GM11168 (cell line): ENCODE data around the gene RBPJ.

Experiments used
- in situ Hi-C: fragments of 300-500 bp; cut with MboI; formaldehyde crosslinking; loops from one replicate; pipeline ENCODE4 v1.12.0; 2022; ENCODE audit warnings: low sequenced_read_pairs; ENCODE audit not compliant: unreplicated experiment

The RBPJ gene

GRCh38 chr4:26300314-26301307 is 20.2 kb upstream of the RBPJ start:
- in situ Hi-C loops = no loop called here

- in situ Hi-C loops = no loop called here
These were observed 18.5 kb upstream of the RBPJ start for GRCh38 chr4:26302031-26302899.

GRCh38 chr4:26303008-26303407 is 17.8 kb upstream of the RBPJ start:
- in situ Hi-C loops = no loop called here

- in situ Hi-C loops = no loop called here
These were observed 13.6 kb upstream of the RBPJ start for GRCh38 chr4:26307037-26307800.

DNA sequence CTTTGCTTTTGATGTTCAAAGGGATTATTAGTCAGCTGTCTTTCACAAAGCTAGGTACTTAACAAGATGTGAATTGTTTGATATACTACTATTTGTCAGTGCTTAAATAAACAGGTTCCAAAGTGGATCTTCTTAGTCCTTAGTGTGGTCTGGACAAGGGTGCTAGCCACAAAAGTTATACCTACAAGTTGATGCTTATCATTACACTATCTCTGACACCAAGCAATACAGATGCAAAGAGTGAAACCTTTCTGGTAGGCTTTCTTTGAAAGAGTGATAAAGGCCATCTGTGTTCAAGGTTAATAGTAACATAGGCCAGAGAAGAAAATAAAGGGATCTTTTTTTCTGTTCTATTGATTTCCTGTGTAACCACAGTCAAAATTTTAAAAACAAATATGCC is 12.2 kb upstream of the RBPJ start:
- in situ Hi-C loops = no loop called here

DNA sequence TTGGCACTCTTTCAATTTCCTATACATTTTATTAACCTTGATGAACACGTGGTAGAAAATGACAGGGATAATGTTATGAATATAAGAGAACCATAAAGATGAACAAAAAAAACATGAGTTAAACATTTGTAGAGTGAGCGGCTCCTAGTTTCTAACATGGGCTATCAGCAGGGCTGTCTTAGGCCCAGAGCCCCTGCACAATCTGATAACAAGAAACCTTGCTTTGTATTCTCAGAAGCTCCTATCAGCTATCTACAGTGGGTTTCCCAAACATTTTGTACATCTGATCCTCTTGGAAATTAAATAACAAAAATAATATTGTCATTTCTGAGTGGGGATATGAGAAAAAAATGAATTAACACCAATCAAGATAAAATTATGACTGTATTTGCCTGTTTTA is 10.6 kb upstream of the RBPJ start:
- in situ Hi-C loops = loop anchor here (10.0 kb wide), 1 partner anchor 235 kb away; no protein-coding TSS in a partner anchor

DNA sequence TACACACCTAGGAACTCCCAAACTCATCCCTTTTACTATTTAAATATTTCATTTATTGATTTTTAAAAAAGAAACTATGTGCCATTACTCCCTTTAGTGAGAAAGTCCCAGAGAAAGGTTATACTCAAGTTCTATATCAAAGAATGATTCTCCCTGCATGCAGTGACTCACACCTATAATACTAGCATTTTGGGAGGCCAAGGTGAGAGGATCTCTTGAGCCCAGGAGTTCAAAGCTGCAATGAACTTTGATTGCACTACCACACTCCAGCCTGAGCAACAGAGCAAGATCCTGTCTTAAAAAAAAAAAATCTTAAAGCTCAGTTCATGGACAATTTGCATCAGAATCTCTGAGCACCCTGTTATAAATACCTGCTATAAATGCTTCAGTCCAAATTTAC is 9.2 kb upstream of the RBPJ start:
- in situ Hi-C loops = loop anchor here (10.0 kb wide), 1 partner anchor 237 kb away; no protein-coding TSS in a partner anchor

GRCh38 chr4:26315316-26315932 is 5.4 kb upstream of the RBPJ start:
- in situ Hi-C loops = loop anchor here (10.0 kb wide), 1 partner anchor 241 kb away; no protein-coding TSS in a partner anchor

- in situ Hi-C loops = loop anchor here (10.0 kb wide), 1 partner anchor 243 kb away; no protein-coding TSS in a partner anchor
These were observed 3.0 kb upstream of the RBPJ start for GRCh38 chr4:26317766-26318165.

DNA sequence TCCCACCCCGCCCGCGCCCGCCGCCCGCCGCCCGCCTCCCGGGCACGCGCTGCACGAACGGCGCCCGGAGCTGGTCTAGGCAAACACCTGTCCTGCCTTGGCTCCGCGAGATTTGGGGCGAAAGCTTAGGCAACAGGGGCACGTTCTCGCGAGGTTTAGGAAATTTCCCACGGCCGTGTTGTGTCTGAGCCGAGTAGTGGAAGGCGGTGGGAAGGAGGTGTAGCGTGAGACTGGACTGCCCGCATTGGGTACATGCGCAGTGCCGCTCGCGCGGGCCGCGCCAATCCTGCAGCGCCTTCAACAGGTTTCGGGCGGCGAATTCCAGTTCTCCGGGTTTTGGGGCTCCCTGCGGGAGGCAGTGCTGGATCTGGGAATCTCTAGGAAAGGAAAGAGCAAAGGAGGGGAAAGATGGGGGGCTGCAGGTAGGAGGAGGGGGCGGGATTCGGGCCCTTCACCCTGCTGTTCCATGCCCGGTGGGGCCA is 1.3 kb upstream of the RBPJ start:
- in situ Hi-C loops = loop anchor here (10.0 kb wide), 1 partner anchor 245 kb away; no protein-coding TSS in a partner anchor

DNA sequence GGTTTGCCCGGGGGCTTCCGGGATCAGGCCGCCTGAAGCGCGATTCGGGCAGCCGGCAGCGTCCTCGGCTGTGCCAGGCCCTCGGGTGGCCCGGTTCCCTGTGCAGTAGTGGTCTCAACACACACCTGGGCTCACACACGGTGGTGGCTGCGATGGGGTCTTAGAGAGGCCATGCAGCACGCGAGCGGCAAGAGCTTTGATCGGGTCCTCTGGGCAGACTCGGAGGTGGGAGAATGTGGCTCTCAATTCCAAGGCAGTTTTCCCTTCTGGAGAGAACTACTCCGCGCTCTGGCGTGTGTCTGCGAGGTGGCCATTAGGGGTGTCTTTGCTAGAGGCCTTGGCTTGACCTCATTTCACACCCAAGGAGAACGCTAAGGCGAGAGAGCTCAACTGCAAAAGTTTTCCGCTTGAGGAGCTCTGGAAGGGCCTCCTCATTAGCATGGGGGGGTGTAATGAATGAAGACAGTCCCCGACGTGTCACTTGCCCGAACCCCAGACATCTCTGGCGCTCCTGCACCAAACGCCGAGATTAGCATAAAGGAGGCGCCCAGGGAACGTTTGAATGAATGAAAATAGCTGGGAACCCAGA is 771 bp upstream of the RBPJ start:
- in situ Hi-C loops = loop anchor here (10.0 kb wide), 1 partner anchor 245 kb away; no protein-coding TSS in a partner anchor

DNA sequence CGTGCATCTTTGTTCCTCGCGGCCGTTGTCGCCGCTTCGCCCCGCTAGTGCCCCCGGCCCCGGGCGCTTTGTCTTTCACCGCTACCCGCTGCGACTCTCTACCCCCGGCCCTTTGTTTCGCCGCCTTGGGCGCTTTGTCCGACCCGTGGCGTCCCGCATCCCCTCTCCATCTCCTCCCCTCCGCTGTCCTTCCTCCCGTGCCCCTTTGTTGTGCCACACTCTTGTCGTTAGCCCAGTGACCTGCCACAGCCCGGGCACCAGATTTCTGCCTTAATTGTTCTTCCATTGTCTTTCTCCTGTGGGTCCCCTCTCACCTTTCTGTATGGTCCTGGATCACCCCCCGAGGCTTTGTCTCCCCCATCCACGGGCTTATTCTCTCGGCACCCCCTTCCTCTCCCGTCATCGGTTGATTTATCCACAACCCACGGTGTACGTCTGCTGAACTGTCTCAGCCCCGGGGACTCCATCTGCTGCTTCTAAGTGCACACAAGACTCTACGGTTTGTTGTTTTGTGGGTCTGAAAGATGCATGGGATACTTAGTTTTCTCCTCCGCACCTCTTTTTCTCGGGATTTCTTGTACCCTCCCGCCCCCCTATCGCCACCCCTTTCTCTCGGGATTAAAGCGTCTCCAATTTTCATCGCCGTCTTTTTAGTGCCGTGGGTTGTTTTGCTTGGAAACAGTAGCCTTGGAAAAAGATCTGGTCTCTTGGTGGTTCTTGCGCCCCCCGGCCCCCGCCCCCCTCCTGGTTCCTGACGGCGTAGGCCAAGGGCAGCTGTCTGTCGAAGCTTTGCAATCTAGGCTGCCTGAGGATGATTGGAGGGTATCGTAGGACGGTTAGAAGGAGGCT is 783 bp downstream of the RBPJ start:
- in situ Hi-C loops = no loop called here

DNA sequence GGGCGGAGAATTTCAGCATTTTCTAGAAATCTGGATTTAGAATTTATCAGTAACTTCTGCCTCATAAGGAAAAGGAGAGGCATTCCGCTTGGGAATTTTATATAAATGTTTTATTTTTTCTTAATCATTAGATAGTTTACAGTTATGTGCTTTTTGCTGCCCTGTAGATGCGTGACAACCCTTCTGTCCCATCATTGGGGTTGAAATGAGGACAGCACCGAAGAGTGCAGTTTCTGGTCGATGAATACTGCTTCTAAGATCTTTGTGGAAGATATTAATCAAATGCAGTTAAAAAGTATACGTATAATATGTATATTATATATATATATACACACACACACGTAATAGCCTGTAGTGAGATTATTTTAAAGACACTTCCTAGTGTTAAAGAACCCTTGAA is 1.5 kb downstream of the RBPJ start:
- in situ Hi-C loops = no loop called here

- in situ Hi-C loops = no loop called here
These were observed 3.0 kb downstream of the RBPJ start for GRCh38 chr4:26323821-26324220.

DNA sequence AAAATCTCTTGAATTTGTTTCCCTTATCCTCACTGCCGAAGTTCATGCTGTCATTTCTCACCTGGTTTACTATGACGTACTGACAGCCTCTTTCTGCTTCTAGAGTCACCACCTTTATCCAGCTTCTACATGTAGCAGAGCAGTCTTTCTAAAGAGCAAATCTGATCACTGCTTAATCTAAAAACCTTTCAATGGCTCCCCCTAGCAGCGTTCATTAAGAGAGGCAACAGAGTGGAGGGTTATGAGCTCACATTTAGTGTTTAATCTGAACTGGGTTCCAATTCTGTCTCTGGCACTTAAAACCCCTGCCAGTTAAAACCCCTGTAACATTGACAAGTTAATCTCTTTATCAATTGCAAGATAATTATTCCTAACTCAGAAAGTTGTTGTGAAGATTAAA is 4.4 kb downstream of the RBPJ start:
- in situ Hi-C loops = no loop called here

DNA sequence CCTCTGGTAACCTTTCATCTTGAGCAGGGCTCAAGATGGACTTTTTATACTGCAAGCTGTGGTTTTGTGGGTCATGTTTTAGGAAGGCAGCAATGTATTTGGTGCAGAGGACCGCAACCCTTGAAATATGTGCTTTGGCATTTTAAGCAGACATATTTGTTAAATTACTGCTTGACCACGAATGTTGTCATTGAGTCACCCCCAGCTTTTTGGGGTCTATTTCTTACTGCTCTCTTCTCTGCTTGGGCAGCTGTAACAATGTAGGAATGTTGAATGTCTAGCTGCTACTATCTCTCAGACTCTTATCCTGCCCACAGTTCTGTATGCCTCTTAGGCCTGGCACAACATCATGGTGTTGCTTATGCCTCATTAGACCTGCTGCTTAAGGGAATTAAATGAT is 6.0 kb downstream of the RBPJ start:
- in situ Hi-C loops = no loop called here

- in situ Hi-C loops = no loop called here
These were observed 9.5 kb downstream of the RBPJ start for GRCh38 chr4:26330186-26330787.

DNA sequence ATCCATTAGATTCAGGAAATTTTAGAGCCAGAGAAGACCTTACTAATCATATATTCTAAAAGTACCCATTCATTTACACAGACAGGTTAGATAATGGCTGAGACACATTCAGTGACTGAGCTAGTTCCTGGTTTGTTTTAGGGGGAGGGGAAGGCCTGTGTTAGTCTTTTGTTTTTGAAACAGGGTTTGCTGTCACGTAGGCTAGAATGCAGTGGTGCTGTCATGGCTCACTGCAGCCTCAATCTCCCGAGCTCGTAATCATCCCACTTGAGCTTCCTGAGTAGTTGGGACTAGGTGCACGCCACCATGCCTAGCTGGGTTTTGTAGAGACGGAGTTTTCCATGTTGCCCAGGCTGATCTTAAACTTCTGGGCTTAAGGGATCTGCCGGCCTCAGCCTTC is 10.1 kb downstream of the RBPJ start:
- in situ Hi-C loops = no loop called here
